RWPE2 (cell line): ENCODE data around the gene PCDHB13.
A peak's percentile ranks its signal among the peaks of the same experiment; 100 is the strongest.
"Not testable (repeated sequence)": the region's sequence is repeated elsewhere in the genome, so short reads cannot be mapped to it uniquely, and the experiment has no call there.

Source experiments
- ATAC-seq: fragments of 200-7000 bp; cut with Tn5 transposase; 3 replicates; pipeline ENCODE4 v1.9.1; 2021; ENCODE audit warnings: low read depth
- DNase-seq: peaks from one replicate; pipeline ENCODE4 v3.0.0-alpha.2; 2020; ENCODE audit warnings: low spot score
- H3K27ac ChIP-seq: fragments of 450-650 bp; 2 replicates; pipeline ENCODE4 v1.5.1; 2017; ENCODE audit warnings: mild to moderate bottlenecking; ENCODE audit not compliant: poor library complexity, severe bottlenecking
- H3K27me3 ChIP-seq: fragments of 250-450 bp; sonication (Bioruptor Pico); 2 replicates; pipeline ENCODE4 v1.5.1; 2021; ENCODE audit warnings: mild to moderate bottlenecking, moderate library complexity; ENCODE audit not compliant: insufficient read depth, poor library complexity, severe bottlenecking
- H3K36me3 ChIP-seq: fragments of 250-450 bp; sonication (Bioruptor Pico); 2 replicates; pipeline ENCODE4 v1.5.1; 2020; ENCODE audit warnings: low read depth, mild to moderate bottlenecking, moderate library complexity
- H3K4me1 ChIP-seq: fragments of 250-450 bp; sonication (Bioruptor Pico); 2 replicates; pipeline ENCODE4 v1.5.1; 2021; ENCODE audit warnings: mild to moderate bottlenecking, moderate library complexity; ENCODE audit not compliant: insufficient read depth, poor library complexity, severe bottlenecking
- H3K4me3 ChIP-seq: fragments of 250-450 bp; sonication (Bioruptor Pico); 2 replicates; pipeline ENCODE4 v1.5.1; 2021; ENCODE audit warnings: mild to moderate bottlenecking, moderate library complexity; ENCODE audit not compliant: severe bottlenecking
- H3K9me3 ChIP-seq: fragments of 250-450 bp; sonication (Bioruptor Pico); 2 replicates; pipeline ENCODE4 v1.5.1; 2021; ENCODE audit warnings: mild to moderate bottlenecking, moderate library complexity; ENCODE audit not compliant: severe bottlenecking
- CTCF ChIP-seq: fragments of 450-650 bp; IDR thresholded peaks from one replicate; pipeline ENCODE4 v1.5.1; 2017; ENCODE audit warnings: mild to moderate bottlenecking, moderate library complexity; ENCODE audit not compliant: poor library complexity, severe bottlenecking

PCDHB13 gene

DNA sequence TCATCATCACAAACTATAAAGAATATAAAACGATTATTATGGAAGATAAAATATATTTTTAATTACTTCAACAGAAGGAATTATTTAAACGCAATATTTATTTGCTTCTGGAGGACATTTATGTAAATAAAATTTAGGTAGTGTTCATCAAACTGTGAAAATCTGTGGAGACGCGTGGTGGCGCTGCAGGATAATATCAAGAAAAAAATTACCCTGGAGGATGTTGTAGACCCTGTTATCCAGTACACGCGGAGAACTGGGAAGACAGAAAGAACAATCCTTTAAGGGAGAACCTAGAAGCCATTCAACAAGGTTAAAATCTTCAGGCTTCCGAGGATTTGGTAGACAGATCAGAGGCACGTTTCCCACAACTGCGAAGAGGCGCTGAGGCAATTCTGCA lies 5.2 kb upstream of the PCDHB13 start, which contains the start of gene PCDHB12:
Gene PCDHB12, plus strand, starts transcription at position 242 of the 400 bp plus-strand sequence. CDS start 189 bp downstream, outside the sequence.
- H3K9me3 ChIP-seq = peaks cover 4% of the 10 kb centered on the region
- ATAC-seq (no peak), DNase-seq (no peak)
- H3K27me3 ChIP-seq = peaks cover 38% of the 10 kb centered on the region
- TF ChIP-seq CTCF = peak; percentile 22
- H3K36me3 ChIP-seq = no peaks in the 10 kb centered on the region
- H3K4me3 ChIP-seq = no peak within 1 kb of the TSS
- H3K4me1 ChIP-seq = no peaks in the 10 kb centered on the region
- no peak within 1 kb of the TSS for H3K27ac ChIP-seq

- H3K36me3 ChIP-seq, H3K4me3 ChIP-seq, DNase-seq: not testable (repeated sequence)
Observed at GRCh38 chr5:141210281-141210680, 3.4 kb upstream of the PCDHB13 start.

GRCh38 chr5:141210849-141211248 lies 2.9 kb upstream of the PCDHB13 start:
- not testable (repeated sequence) for H3K27ac ChIP-seq, H3K4me1 ChIP-seq, H3K4me3 ChIP-seq, H3K9me3 ChIP-seq, DNase-seq, H3K36me3 ChIP-seq, ATAC-seq
- H3K27me3 ChIP-seq = peaks cover 45% of the 10 kb centered on the region

More at GRCh38 chr5:141210281-141210680, 3.4 kb upstream of the PCDHB13 start:
- not testable (repeated sequence) for ATAC-seq, H3K27ac ChIP-seq, H3K9me3 ChIP-seq, H3K4me1 ChIP-seq
- peaks cover 45% of the 10 kb centered on the region for H3K27me3 ChIP-seq

DNA sequence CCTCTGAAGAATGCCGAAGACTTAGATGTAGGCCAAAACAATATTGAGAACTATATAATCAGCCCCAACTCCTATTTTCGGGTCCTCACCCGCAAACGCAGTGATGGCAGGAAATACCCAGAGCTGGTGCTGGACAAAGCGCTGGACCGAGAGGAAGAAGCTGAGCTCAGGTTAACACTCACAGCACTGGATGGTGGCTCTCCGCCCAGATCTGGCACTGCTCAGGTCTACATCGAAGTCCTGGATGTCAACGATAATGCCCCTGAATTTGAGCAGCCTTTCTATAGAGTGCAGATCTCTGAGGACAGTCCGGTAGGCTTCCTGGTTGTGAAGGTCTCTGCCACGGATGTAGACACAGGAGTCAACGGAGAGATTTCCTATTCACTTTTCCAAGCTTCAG lies 864 bp downstream of the PCDHB13 start:
- not testable (repeated sequence) for H3K27ac ChIP-seq, DNase-seq, ATAC-seq, H3K9me3 ChIP-seq, H3K4me3 ChIP-seq, H3K4me1 ChIP-seq, H3K36me3 ChIP-seq
- H3K27me3 ChIP-seq = peaks cover 37% of the 10 kb centered on the region

DNA sequence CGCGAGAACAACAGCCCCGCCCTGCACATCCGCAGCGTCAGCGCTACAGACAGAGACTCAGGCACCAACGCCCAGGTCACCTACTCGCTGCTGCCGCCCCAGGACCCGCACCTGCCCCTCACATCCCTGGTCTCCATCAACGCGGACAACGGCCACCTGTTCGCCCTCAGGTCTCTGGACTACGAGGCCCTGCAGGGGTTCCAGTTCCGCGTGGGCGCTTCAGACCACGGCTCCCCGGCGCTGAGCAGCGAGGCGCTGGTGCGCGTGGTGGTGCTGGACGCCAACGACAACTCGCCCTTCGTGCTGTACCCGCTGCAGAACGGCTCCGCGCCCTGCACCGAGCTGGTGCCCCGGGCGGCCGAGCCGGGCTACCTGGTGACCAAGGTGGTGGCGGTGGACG lies 1.8 kb downstream of the PCDHB13 start:
- ATAC-seq, H3K4me3 ChIP-seq, H3K27ac ChIP-seq, H3K36me3 ChIP-seq, DNase-seq, H3K9me3 ChIP-seq, H3K4me1 ChIP-seq: not testable (repeated sequence)
- H3K27me3 ChIP-seq = peaks cover 35% of the 10 kb centered on the region

DNA sequence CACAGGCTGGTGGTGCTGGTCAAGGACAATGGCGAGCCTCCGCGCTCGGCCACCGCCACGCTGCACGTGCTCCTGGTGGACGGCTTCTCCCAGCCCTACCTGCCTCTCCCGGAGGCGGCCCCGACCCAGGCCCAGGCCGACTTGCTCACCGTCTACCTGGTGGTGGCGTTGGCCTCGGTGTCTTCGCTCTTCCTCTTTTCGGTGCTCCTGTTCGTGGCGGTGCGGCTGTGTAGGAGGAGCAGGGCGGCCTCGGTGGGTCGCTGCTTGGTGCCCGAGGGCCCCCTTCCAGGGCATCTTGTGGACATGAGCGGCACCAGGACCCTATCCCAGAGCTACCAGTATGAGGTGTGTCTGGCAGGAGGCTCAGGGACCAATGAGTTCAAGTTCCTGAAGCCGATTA lies 2.3 kb downstream of the PCDHB13 start:
- not testable (repeated sequence) for H3K4me1 ChIP-seq, H3K27ac ChIP-seq, DNase-seq, H3K36me3 ChIP-seq, H3K9me3 ChIP-seq, H3K4me3 ChIP-seq, ATAC-seq
- peaks cover 35% of the 10 kb centered on the region for H3K27me3 ChIP-seq

GRCh38 chr5:141223112-141223783 lies 9.5 kb downstream of the PCDHB13 start, which contains the start of gene PCDHB14:
Gene PCDHB14, plus strand, starts transcription at chr5:141223343. Its CDS starts 163 bp downstream, at chr5:141223506.
- no peak within 1 kb of the TSS for H3K27ac ChIP-seq
- no peak for DNase-seq
- peak; percentile 84 for ATAC-seq
- H3K36me3 ChIP-seq = no peaks in the 10 kb centered on the region
- peak; percentile 70 for TF ChIP-seq CTCF
- peaks cover 5% of the 10 kb centered on the region for H3K9me3 ChIP-seq
- peaks cover 26% of the 10 kb centered on the region for H3K27me3 ChIP-seq
- H3K4me3 ChIP-seq = peak within 1 kb of the TSS; percentile 18
- H3K4me1 ChIP-seq = peaks cover 2% of the 10 kb centered on the region

- peaks cover 26% of the 10 kb centered on the region for H3K27me3 ChIP-seq
- H3K4me3 ChIP-seq, DNase-seq, H3K9me3 ChIP-seq, ATAC-seq, H3K36me3 ChIP-seq, H3K27ac ChIP-seq, H3K4me1 ChIP-seq: not testable (repeated sequence)
Observed at GRCh38 chr5:141224844-141225243, 11.1 kb downstream of the PCDHB13 start.

DNA sequence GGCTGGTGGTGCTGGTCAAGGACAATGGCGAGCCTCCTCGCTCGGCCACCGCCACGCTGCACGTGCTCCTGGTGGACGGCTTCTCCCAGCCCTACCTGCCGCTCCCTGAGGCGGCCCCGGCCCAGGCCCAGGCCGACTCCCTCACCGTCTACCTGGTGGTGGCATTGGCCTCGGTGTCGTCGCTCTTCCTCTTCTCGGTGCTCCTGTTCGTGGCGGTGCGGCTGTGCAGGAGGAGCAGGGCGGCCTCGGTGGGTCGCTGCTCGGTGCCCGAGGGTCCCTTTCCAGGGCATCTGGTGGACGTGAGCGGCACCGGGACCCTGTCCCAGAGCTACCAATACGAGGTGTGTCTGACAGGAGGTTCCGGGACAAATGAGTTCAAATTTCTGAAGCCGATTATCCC lies 11.7 kb downstream of the PCDHB13 start:
- not testable (repeated sequence) for ATAC-seq, H3K9me3 ChIP-seq

More for the DNA sequence above, 11.7 kb downstream of the PCDHB13 start:
- H3K4me1 ChIP-seq, H3K36me3 ChIP-seq, H3K27ac ChIP-seq, H3K4me3 ChIP-seq, DNase-seq: not testable (repeated sequence)
- H3K27me3 ChIP-seq = peaks cover 26% of the 10 kb centered on the region
